IPS DF 4.7 (cell line): ENCODE results near the gene NR4A2.

Experiments
- DNase-seq: peaks from one replicate; pipeline ENCODE4 v3.0.0-alpha.2; 2013; ENCODE audit warnings: low spot score; ENCODE audit errors: extremely low read depth

The NR4A2 gene

GRCh38 chr2:156340377-156340776, 7.9 kb upstream of the NR4A2 start:
- DNase-seq: no peak

GRCh38 chr2:156339865-156340264, 7.3 kb upstream of the NR4A2 start:
- DNase-seq: no peak

GRCh38 chr2:156339110-156339847, 6.8 kb upstream of the NR4A2 start:
- no peak for DNase-seq

- no peak for DNase-seq
These were observed 6.1 kb upstream of the NR4A2 start for GRCh38 chr2:156338578-156338977.

GRCh38 chr2:156334496-156335478, 2.3 kb upstream of the NR4A2 start:
- DNase-seq: no peak

- DNase-seq: no peak
These were observed 1.5 kb upstream of the NR4A2 start for GRCh38 chr2:156333951-156334495.

- DNase-seq: no peak
These were observed 891 bp upstream of the NR4A2 start for GRCh38 chr2:156333274-156333950.

GRCh38 chr2:156332284-156332533, 312 bp downstream of the NR4A2 start:
- DNase-seq: no peak

GRCh38 chr2:156331572-156332283, 793 bp downstream of the NR4A2 start:
- DNase-seq: no peak

- no peak for DNase-seq
These were observed 2.4 kb downstream of the NR4A2 start for GRCh38 chr2:156329927-156330726.

- DNase-seq: no peak
These were observed 3.2 kb downstream of the NR4A2 start for GRCh38 chr2:156329031-156329926.

GRCh38 chr2:156327835-156328695, 4.5 kb downstream of the NR4A2 start:
- no peak for DNase-seq

- DNase-seq: no peak
These were observed 5.9 kb downstream of the NR4A2 start for GRCh38 chr2:156326526-156327095.

GRCh38 chr2:156325688-156326525, 6.6 kb downstream of the NR4A2 start:
- DNase-seq: no peak

- no peak for DNase-seq
These were observed 8.8 kb downstream of the NR4A2 start for GRCh38 chr2:156323754-156324153.

- DNase-seq: no peak
These were observed 9.8 kb downstream of the NR4A2 start for GRCh38 chr2:156322686-156323231.
